Right lobe of liver (tissue), 6 donors: Measurements from ENCODE around the gene SLC22A16. TPM values are rescaled to one million over a fixed set of nuclear protein-coding genes. Genes with fewer than 3 reads are reported as not detected.

Source experiments
- ATAC-seq, 4 donors: fragments of 200-7000 bp; cut with Tn5 transposase; one replicate each; pipeline ENCODE4 v1.9.1; 2020; ENCODE audit warnings: mild to moderate bottlenecking in 4 of 4, moderate library complexity in 4 of 4
- DNase-seq, 3 donors: peaks; one replicate each; pipeline ENCODE4 v3.0.0-alpha.2; 2020
- H3K27ac ChIP-seq, 3 donors: fragments of 200-600 bp; one replicate each; pipeline ENCODE4 v1.8.0; 2022
- H3K27me3 ChIP-seq, 2 donors: fragments of 200-600 bp; one replicate each; pipeline ENCODE4 v1.8.0; 2022
- H3K36me3 ChIP-seq, 4 donors: fragments of 200-600 bp; sonication (generic) in 1 of 4; one replicate each; pipeline versions ENCODE4 v1.5.1 to v1.8.0; 2017 to 2022; ENCODE audit warnings: control low read depth in 1 of 4
- H3K4me1 ChIP-seq, 4 donors: fragments of 200-600 bp; sonication (generic) in 1 of 4; one replicate each; pipeline versions ENCODE4 v1.5.1 to v1.8.0; 2017 to 2022; ENCODE audit warnings: control low read depth in 1 of 4
- H3K4me3 ChIP-seq, 3 donors: fragments of 200-600 bp; one replicate each; pipeline ENCODE4 v1.8.0; 2022
- H3K9me3 ChIP-seq, 4 donors: fragments of 200-600 bp; sonication (generic) in 1 of 4; one replicate each; pipeline versions ENCODE4 v1.5.1 to v1.8.0; 2017 to 2022; ENCODE audit warnings: control low read depth in 1 of 4
- CTCF ChIP-seq, 4 donors: fragments of 200-600 bp in 3 of 4; fragments of 450-650 bp in 1 of 4; IDR thresholded peaks; one replicate each; pipeline versions ENCODE4 v1.5.1 to v1.8.0; 2016 to 2022; ENCODE audit warnings: antibody characterized with exemption in 4 of 4, mild to moderate bottlenecking in 2 of 4
- POLR2A ChIP-seq: fragments of 450-650 bp; IDR thresholded peaks from one replicate; pipeline ENCODE4 v1.6.1; 2017; ENCODE audit warnings: antibody characterized with exemption, mild to moderate bottlenecking
- WGBS: methylation state at CpG from one replicate; pipeline ENCODE4 v1.1.6; 2018; ENCODE audit warnings: low coverage, low lambda C conversion rate; ENCODE audit not compliant: insufficient coverage; ENCODE audit errors: missing lambda C conversion rate; 5-methylcytosine and 5-hydroxymethylcytosine counted together
- intact Hi-C, 2 donors: fragments of 100-400 bp; cut with DNase I; formaldehyde crosslinking; loops; one replicate each; pipeline versions ENCODE4 v1.11.2 to v1.14.1; 2022
- total RNA-seq, 6 experiments: library from RNA; depleted of rRNA in 2 of 6; stranded (reverse); fragments of >200 nt in 2 of 6; fragmentation: NEBNext Ultra II Directional in 3 of 6; extraction: Animal tissue kit (Norgen Biotek cat#: 25700) in 3 of 6; gene quantifications; one replicate each; pipeline versions ENCODE4 v1.1.0 to v1.2.4, GENCODE V29; 2016 to 2023
- donor health status: DM: no; HTN: yes; CAD: no.
- donor health status: DM: no; HTN: no; CAD: no.
- donor health status: DM: no; HTN: no; CAD: no.
- donor health status: DM: no; HTN: yes; CAD: no.
- donor health status: DM: no; HTN: yes; CAD: no.

The SLC22A16 gene
- total RNA-seq, 6 experiments from 2014 or later, result 0.11 to 0.44 (median 0.31) TPM; not detected in 3

GRCh38 chr6:110414669-110415068, 61.7 kb downstream of the SLC22A16 start:
- 16% methylated on average over 4 of the region's 4 CpGs for WGBS
- intact Hi-C loops, result no loop called here
- H3K4me3 ChIP-seq, result peak overlapping the region; percentile 25 to 61 (median 54)
- DNase-seq (peak in 1 of 3 donors; percentile 57), ATAC-seq (peak in 3 of 4 donors; percentile 8 to 28 (median 20))
- H3K4me1 ChIP-seq, result peaks cover 0 to 28% (median 13%) of the 10 kb centered on the region in 4 donors
- no peaks in the 10 kb centered on the region for H3K27me3 ChIP-seq
- TF ChIP-seq CTCF (IDR thresholded peaks at IDR 0.05) (no peak), POLR2A (no peak)
- peak overlapping the region; percentile 69 to 95 (median 71) for H3K27ac ChIP-seq
- H3K36me3 ChIP-seq, result no peaks in the 10 kb centered on the region
- H3K9me3 ChIP-seq, result no peaks in the 10 kb centered on the region

GRCh38 chr6:110412360-110412759, 64.1 kb downstream of the SLC22A16 start:
- H3K27me3 ChIP-seq, result no peaks in the 10 kb centered on the region
- H3K9me3 ChIP-seq, result no peaks in the 10 kb centered on the region
- H3K36me3 ChIP-seq, result peaks cover 0 to 4% (median 0%) of the 10 kb centered on the region in 4 donors
- no peak overlapping the region for H3K27ac ChIP-seq
- peaks cover 0 to 13% (median 5%) of the 10 kb centered on the region in 4 donors for H3K4me1 ChIP-seq
- intact Hi-C loops, result no loop called here
- no peak for ATAC-seq
- WGBS, result 89% methylated on average over 7 of the region's 8 CpGs
- no peak overlapping the region for H3K4me3 ChIP-seq
- no peak for DNase-seq
- TF ChIP-seq CTCF (IDR thresholded peaks at IDR 0.05), result no peak
- no peak for TF ChIP-seq POLR2A

GRCh38 chr6:110410511-110410910, 65.9 kb downstream of the SLC22A16 start:
- intact Hi-C loops, result no loop called here
- H3K9me3 ChIP-seq, result no peaks in the 10 kb centered on the region
- DNase-seq, result no peak
- no peaks in the 10 kb centered on the region for H3K27me3 ChIP-seq
- H3K4me1 ChIP-seq, result peaks cover 0 to 13% (median 5%) of the 10 kb centered on the region in 4 donors
- H3K4me3 ChIP-seq, result no peak overlapping the region
- peaks cover 0 to 4% (median 0%) of the 10 kb centered on the region in 4 donors for H3K36me3 ChIP-seq
- H3K27ac ChIP-seq, result no peak overlapping the region
- ATAC-seq, result no peak
- TF ChIP-seq CTCF (IDR thresholded peaks at IDR 0.05) (no peak), POLR2A (no peak)
- WGBS, result 75% methylated on average over 4 of the region's 4 CpGs

GRCh38 chr6:110409794-110410193, 66.6 kb downstream of the SLC22A16 start:
- Histone ChIP-seq H3K36me3 (peaks cover 0 to 4% (median under 1%) of the 10 kb centered on the region in 4 donors), H3K27ac (no peak overlapping the region), H3K4me1 (peaks cover 0 to 13% (median 5%) of the 10 kb centered on the region in 4 donors), H3K27me3 (no peaks in the 10 kb centered on the region), H3K4me3 (no peak overlapping the region), H3K9me3 (no peaks in the 10 kb centered on the region)
- no peak for ATAC-seq
- no peak for DNase-seq
- intact Hi-C loops, result no loop called here
- TF ChIP-seq CTCF (IDR thresholded peaks at IDR 0.05) (no peak), POLR2A (no peak)

- Histone ChIP-seq H3K36me3 (peaks cover 0 to 13% (median 2%) of the 10 kb centered on the region in 4 donors), H3K4me1 (peaks cover 0 to 5% (median under 1%) of the 10 kb centered on the region in 4 donors), H3K9me3 (no peaks in the 10 kb centered on the region), H3K4me3 (no peak overlapping the region), H3K27ac (no peak overlapping the region), H3K27me3 (no peaks in the 10 kb centered on the region)
- intact Hi-C loops, result no loop called here
- ATAC-seq, result peak in 1 of 4 donors; percentile 21
- 87% methylated on average over 3 of the region's 6 CpGs for WGBS
- DNase-seq, result no peak
- no peak for TF ChIP-seq POLR2A
- TF ChIP-seq CTCF (IDR thresholded peaks at IDR 0.05), result no peak
Observed at GRCh38 chr6:110408901-110409300, 67.5 kb downstream of the SLC22A16 start.
